ENCODE results near the gene PRRT4.

Gene PRRT4

DNA sequence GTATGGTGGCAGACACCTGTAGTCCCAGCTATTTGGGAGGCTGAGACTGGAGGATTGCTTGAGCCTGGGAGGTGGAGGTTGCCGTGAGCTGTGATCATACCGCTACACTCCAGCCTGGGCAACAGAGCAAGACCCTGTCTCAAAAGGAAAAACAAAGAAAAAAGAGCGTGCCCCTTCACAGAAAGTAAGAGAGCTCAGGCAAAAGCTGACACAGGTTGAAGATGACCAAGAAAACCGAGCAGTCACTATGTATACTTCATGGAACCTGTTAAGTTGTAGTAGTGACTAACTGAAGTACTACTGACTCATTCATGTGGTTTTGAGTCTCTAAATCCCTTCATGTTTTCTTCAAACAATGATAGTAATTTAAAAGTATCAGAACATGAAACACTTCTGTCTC, 1.2 kb upstream of the PRRT4 start:
- no peak for DNase-seq
- Histone ChIP-seq H3K36me3 (peaks cover 22% of the 10 kb centered on the region), H3K9me3 (no peaks in the 10 kb centered on the region), H3K27me3 (no peaks in the 10 kb centered on the region), H3K4me3 (ENCODE audit: low read depth, low read length) (peak overlapping the region; percentile 74), H3K4me1 (peaks cover 59% of the 10 kb centered on the region)
- TF ChIP-seq, protein P1, sequence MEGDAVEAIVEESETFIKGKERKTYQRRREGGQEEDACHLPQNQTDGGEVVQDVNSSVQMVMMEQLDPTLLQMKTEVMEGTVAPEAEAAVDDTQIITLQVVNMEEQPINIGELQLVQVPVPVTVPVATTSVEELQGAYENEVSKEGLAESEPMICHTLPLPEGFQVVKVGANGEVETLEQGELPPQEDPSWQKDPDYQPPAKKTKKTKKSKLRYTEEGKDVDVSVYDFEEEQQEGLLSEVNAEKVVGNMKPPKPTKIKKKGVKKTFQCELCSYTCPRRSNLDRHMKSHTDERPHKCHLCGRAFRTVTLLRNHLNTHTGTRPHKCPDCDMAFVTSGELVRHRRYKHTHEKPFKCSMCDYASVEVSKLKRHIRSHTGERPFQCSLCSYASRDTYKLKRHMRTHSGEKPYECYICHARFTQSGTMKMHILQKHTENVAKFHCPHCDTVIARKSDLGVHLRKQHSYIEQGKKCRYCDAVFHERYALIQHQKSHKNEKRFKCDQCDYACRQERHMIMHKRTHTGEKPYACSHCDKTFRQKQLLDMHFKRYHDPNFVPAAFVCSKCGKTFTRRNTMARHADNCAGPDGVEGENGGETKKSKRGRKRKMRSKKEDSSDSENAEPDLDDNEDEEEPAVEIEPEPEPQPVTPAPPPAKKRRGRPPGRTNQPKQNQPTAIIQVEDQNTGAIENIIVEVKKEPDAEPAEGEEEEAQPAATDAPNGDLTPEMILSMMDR (IDR thresholded peaks at IDR 0.05; ENCODE audit: low read depth, low read length), result no peak

DNA sequence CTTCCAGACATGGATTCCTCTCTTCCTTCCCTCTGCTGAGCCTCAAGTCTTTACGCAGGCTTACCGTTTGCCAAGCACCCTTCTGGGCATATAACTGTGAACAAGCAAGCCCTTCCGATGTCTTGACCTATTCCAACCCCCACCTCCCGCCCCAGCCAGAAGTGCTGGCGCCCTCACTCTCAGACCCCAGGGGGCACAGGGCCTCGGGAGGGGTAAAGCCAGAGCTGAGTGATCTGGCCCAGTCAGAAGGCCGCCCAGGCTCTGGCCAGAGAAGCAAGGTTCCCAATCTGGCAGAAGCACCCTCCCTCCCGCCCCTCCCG, 1.2 kb downstream of the PRRT4 start:
- no peak for DNase-seq
- TF ChIP-seq, protein P1 (IDR thresholded peaks at IDR 0.05; ENCODE audit: low read depth, low read length), result no peak
- Histone ChIP-seq H3K27me3 (no peaks in the 10 kb centered on the region), H3K36me3 (peaks cover 29% of the 10 kb centered on the region), H3K4me3 (ENCODE audit: low read depth, low read length) (peak overlapping the region; percentile 74), H3K9me3 (no peaks in the 10 kb centered on the region), H3K4me1 (peaks cover 64% of the 10 kb centered on the region)

DNA sequence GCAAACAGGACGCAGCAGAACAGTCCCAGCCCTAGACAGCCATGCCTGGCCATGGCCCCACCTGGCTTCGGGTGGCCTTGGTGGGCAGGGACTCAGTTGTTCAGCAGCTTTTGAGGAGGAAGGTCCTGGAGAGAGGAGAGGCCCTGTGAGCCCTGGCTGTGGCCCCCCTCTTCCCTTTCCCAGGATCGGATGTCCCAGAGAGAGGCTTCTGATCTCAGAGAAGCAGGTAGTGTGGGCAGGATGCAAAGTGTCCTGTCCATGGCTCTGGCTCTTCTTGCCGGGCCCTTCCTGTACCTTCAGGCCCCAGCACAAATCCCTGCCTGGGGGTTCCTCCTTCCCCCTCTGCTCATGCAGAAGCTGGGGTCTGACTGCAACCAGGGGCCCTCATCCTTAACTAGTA, 1.6 kb downstream of the PRRT4 start:
- peak overlapping the region; percentile 74 for H3K4me3 ChIP-seq (ENCODE audit: low read depth, low read length)
- TF ChIP-seq, protein P1 (IDR thresholded peaks at IDR 0.05; ENCODE audit: low read depth, low read length), result no peak

DNA sequence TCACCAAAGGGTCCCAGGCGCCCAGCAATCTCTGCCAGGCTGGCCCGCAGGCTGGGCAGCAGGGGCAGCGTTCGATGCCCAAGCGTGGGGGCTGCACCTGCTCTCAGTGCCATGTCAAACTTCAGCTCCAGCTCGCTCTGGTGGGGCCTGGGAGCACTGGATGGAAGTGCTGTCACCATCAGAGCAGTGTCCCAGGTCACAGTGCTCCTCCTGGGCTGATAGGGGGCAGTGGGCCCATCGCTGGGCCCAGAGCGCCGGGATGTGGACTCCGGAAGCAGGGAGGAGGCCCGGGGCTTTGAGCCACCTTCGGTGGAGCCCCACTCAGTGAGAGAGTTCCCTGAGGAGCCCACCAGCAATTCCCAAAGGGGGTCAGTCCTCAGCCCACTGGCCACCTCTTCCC, 2.2 kb downstream of the PRRT4 start:
- TF ChIP-seq, protein P1 (IDR thresholded peaks at IDR 0.05; ENCODE audit: low read depth, low read length), result no peak
- no peak for DNase-seq
- H3K27me3 ChIP-seq, result no peaks in the 10 kb centered on the region
- H3K4me1 ChIP-seq, result peaks cover 63% of the 10 kb centered on the region
- peaks cover 37% of the 10 kb centered on the region for H3K36me3 ChIP-seq
- no peaks in the 10 kb centered on the region for H3K9me3 ChIP-seq
- peak overlapping the region; percentile 3; the same call in 1 of the 2 replicates for H3K4me3 ChIP-seq (ENCODE audit: low read depth, low read length)

More for the DNA sequence above, 1.6 kb downstream of the PRRT4 start:
- no peaks in the 10 kb centered on the region for H3K9me3 ChIP-seq
- no peaks in the 10 kb centered on the region for H3K27me3 ChIP-seq
- no peak for DNase-seq
- peaks cover 65% of the 10 kb centered on the region for H3K4me1 ChIP-seq
- H3K36me3 ChIP-seq, result peaks cover 32% of the 10 kb centered on the region

DNA sequence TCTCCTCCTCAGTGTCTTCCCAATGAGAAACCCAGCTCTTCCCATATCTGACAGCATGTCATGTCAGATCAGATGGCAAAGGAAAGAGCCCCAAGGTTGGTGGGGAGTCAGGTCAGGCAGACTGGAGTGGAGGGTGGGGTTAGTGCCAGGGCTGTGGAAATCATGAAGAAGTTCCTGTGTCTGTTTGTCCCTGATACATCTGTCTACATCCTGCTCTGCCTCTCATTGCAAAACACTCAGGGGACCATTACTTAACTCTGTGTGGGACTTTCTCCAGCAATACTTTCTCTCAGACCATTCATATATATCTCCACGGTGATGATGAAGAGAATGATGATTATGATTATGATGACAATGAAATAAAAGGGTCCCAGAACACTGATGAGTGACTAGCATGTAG, 3.3 kb downstream of the PRRT4 start:
- Histone ChIP-seq H3K27me3 (no peaks in the 10 kb centered on the region), H3K4me1 (peaks cover 65% of the 10 kb centered on the region)

DNA sequence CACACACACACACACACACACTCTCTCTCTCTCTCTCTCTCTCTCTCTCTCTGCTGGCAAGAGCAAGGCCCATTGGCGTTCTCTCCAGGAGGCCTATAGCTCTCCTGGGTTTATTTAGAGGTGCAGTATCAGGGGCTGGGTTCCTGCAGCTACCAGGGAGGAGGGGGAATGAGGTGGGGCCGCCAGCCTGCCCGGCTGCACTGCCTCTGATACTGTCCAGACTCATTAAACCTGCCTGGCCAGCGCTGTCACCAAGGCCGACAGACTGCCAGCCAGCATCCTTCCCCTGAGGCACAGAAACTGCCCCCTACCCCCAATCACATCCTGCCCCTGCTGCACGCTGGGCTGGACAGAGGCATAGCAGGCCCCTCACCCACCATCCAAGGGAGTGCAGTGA, 4.3 kb downstream of the PRRT4 start:
- Histone ChIP-seq H3K36me3 (peaks cover 54% of the 10 kb centered on the region), H3K4me3 (ENCODE audit: low read depth, low read length) (no peak overlapping the region; the same call in 1 of the 2 replicates), H3K4me1 (peaks cover 57% of the 10 kb centered on the region), H3K27me3 (no peaks in the 10 kb centered on the region), H3K9me3 (no peaks in the 10 kb centered on the region)
- TF ChIP-seq, protein P1 (IDR thresholded peaks at IDR 0.05; ENCODE audit: low read depth, low read length), result no peak
- DNase-seq, result peak; percentile 95

More for the DNA sequence above, 3.3 kb downstream of the PRRT4 start:
- no peak for DNase-seq
- H3K36me3 ChIP-seq, result peaks cover 46% of the 10 kb centered on the region
- no peak overlapping the region for H3K4me3 ChIP-seq (ENCODE audit: low read depth, low read length)
- no peaks in the 10 kb centered on the region for H3K9me3 ChIP-seq
- TF ChIP-seq, protein P1 (IDR thresholded peaks at IDR 0.05; ENCODE audit: low read depth, low read length), result no peak

Measured in BE2C (cell line).